AG20443 (cell line): ENCODE measurements around the gene LTV1.
"Not testable (repeated sequence)": the region's sequence is repeated elsewhere in the genome, so short reads cannot be mapped to it uniquely, and the experiment has no call there.

Experiments
- DNase-seq: peaks from one replicate; pipeline ENCODE4 v3.0.0; 2012; ENCODE audit warnings: low spot score, mixed read lengths

The LTV1 gene, protein sequence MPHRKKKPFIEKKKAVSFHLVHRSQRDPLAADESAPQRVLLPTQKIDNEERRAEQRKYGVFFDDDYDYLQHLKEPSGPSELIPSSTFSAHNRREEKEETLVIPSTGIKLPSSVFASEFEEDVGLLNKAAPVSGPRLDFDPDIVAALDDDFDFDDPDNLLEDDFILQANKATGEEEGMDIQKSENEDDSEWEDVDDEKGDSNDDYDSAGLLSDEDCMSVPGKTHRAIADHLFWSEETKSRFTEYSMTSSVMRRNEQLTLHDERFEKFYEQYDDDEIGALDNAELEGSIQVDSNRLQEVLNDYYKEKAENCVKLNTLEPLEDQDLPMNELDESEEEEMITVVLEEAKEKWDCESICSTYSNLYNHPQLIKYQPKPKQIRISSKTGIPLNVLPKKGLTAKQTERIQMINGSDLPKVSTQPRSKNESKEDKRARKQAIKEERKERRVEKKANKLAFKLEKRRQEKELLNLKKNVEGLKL

DNA sequence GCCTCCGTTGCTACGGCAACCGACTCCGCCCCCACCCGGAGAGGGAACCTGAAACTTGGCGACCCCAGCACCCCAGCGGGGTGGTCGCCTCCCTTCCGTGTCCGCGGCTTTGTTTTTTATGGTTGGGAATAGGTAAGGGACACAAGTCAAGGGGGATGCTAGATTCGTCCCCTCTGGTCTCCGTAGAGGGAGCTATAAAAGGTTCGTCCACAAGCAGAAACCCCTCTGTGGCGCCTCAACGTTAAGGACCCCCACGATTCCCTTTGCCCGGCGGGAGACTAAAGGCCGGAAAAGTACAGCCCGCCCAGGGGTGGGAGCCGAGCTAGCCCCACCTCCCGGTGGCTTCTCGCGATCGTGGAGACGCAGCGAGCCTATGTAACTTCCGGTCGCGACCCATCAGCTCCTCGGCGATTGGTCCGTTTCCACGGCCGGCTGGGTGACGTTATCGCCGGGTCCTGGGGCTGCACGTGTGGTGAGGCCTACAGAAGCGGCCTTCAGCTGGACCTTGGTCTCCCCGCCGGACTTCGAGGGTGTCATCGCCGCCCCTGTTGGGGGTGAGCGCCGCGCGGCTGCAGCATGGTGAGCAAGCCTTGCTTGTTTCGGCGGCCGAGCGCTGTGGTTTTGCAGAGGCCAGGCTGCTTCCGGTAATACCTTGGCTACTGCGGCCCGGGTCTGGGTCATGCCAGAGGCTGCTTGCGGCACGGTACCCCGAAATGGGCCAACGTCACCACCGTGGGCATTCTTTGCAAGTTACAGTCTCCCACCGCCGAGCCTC is at the start of gene LTV1:
Gene LTV1, plus strand, starts transcription at position 437 of the 775 bp plus-strand sequence. Its CDS starts 140 bp downstream, at position 577.
- DNase-seq = peak; percentile 99

DNA sequence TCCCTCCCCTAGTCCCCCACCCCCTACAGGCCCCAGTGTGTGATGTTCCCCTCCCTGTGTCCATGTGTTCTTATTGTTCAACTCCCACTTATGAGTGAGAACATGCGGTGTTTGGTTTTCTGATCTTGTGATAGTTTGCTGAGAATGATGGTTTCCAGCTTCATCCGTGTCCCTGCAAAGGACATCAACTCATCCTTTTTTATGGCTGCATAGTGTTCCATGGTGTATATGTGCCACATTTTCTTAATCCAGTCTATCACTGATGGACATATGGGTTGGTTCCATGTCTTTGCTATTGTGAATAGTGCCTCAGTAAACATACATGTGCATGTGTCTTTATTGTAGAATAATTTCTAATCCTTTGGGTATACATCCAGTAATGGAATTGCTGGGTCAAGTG is 46.6 kb upstream of the LTV1 start:
- not testable (repeated sequence) for DNase-seq

DNA sequence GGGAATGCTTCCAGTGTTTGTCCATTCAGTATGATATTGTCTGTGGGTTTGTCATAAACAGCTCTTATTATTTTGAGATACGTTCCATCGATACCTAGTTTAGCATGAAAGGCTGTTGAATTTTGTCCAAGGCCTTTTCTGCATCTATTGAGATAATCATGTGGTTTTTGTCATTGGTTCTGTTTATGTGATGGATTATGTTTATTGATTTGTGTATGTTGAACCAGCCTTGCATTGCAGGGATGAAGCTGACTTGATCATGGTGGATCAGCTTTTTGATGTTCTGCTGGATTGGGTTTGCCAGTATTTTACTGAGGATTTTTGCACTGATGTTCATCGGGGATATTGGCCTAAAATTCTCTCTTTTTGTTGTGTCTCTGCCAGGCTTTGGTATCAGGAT is 44.7 kb upstream of the LTV1 start:
- not testable (repeated sequence) for DNase-seq

DNA sequence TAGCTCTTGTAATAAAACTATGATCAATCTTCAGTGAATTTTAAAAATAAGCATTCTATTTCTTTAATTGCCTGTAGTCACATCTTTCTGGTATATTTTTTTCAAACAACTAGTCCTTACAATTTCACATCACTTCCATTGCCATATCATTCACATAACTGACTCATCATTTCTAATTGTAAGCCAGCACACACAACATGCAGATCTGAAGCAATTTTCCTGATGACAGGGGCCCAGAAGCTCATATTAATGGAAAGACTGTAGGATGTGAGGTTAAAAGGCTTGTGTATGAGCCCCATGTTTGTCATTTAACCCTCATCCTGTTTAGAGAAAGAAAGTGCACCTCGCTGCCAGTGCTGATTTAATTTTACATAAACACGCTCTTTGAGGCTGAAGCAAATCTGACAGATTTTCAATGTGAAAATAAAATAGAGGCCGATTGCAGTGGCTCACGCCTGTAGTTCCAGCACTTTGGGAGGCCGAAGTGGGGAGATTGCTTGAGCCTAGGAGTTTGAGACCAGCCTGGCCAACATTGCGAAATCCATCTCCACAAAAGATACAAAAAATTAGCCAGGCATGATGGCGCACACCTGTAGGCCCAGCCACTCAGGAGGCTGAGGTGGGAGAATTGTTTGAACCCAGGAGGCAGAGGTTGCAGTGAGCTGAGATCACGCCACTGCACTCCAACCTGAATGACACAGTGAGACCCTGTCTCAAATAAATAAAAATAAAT is 40.1 kb upstream of the LTV1 start:
- DNase-seq = peak; percentile 29

DNA sequence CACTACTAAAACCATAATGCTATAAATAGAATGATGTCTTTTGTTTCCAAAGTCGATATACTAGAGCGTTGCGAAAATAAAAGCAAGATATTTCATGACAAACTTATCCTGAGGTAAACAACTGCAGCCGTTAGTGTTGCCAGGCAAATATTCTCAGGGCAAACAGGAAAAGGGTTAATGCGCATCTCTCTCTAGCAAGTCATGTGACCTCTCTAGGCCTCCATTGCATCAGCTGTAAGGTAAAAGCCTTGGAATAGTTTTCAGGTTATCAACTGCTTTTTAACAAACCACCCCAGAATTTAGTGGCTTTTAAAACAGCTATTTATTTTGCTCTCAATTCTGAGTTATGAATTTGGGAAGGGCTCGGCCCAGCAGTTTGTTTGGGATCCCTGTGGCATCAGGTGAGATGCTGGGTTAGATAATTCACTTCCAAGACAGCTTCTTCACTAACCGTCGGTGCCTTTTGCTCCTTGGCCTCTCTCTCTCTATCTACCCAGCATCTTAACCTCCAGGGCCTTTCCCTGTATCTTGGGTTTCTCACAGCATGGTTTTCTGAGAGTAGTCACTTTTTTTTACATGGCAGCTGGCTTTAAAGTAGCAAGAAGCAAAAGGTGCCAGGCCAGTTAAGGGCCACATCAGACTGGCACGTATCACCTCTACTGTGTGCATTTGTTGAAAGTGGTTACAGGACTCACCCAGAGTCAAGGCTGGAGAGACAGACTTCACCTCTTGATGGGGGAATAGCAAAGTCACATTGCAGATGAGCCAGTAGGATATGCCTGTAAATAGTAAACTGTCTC is 39.2 kb upstream of the LTV1 start:
- DNase-seq = no peak

DNA sequence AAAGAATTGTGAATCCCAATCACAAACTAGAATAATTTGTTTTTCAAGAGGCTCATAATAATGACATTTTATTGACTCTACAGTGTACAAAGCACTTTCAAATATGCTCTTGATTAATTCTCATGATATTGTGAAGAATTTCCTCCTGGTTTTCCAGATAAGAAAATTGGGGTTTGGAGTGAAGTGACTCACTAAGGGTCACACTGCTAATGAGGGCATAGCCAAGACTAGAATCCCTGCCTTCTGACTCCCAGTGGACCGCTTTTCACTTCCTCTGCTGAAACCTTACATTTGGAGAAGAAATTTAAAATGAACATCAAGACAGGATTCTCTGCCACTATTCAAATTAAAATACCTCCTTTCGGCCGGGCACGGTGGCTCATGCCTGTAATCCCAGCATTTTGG is 38.3 kb upstream of the LTV1 start:
- DNase-seq = no peak

DNA sequence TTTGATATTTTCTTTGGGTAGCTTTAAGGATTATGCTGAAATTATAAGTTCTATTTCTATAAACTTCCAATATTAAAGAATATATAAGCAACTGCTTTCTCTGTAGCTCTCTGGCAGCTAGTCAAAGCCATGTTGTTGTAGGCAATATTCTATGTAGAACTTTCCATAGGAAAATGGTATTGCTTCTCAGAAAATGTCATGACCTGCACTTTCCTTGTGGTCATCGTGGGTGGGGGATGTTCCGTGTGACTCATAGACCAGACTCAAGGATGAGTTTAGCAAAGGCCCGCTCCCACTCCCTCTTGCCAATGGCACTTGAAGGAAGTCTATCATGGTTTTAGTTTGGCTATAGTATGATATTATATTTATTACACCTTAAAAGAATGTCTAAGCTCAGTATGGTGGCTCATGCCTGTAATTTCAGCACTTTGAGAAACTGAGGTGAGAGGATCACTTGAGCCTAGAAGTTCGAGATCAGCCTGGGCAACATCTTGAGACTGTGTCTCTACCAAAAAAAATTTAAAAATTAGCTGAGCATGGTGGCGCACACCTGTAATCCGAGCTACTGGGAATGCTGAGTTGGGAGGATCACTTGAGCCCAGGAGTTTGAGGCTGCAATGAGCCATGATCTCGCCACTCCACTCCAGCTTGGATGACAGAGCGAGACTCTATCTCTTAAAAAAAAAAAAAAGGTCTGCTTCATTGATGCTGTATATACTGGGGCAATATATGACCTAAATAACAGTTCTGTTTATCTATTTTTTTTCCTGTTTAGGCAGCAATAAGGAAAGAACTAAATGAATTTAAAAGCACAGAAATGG is 36.6 kb upstream of the LTV1 start:
- peak; percentile 37 for DNase-seq

DNA sequence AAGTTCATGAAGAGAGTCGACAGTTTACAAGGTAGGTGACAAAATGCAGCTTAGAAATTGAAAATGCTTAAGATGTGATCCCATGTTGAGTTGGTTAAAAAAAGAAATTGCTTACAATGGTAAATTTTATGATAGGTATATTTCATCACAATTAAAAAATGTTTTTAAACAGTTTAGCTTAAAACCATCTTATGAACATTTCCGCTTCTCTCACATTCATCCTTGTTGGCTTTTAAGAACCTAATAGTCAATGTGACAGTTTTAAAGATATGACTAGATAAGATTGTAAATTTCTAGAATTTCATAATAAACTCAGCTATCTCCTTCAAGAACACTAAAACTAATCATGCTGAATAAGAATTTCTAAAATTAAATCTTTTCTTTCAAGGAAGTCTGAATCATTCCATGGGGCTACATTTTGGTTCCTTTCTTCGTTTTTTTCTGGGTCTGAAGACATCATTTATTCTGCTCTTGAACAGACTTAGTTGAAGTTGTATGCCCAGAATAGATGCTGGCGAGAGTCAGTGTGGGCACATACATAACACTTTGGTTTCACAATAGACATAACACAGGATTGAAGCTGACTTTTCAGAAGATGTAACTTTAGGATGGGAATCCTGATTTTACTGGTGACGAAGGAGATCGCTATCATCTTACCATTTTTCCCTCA is 35.9 kb upstream of the LTV1 start:
- no peak for DNase-seq

DNA sequence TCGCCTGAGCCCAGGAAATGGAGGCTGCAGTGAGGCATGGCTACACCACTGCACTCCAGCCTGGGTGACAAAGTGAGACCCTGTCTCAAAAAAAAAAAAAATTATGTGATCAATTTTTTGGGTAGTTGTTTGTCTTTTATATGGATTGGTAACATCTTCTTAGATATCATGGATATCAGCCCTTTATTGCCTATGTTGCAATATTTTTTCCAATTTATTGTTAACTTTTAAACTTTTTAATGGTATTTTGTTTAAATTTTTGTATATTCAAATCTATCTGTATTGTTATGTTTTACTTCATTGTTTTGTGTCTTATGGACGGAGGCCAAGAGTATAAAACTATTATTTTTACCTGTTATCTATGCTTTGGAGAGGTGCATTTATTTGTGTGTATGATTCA is 32.4 kb upstream of the LTV1 start:
- DNase-seq = no peak

DNA sequence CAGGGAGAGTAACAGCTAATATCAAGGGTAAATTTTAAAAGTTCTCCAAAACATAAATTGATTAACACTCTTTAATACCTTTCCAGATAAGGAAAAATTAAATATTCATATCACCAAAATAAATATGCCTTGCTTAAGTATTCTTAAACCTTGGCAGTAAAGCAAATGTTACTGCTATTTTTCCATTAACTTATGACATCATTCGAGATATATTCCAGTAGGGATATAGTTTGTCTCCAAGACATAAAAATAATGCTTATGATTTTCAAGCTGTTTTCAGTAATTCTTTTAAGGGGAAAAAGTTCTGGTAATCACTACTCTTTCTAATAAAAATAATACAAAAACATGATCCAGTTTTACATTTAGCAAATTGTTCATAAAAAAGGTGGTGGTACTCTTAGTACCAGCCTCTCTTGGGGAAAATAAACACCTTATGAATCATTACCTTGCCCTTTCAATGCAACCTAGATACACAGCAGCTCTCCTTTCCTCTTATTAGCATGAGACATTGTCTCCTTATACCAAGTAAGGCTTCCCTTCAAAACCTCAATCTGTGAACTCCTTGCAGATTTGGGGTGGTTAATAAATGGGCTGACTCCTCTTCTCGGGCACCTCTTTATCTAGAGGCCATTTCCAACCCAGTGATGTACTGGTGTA is 31.5 kb upstream of the LTV1 start:
- no peak for DNase-seq

DNA sequence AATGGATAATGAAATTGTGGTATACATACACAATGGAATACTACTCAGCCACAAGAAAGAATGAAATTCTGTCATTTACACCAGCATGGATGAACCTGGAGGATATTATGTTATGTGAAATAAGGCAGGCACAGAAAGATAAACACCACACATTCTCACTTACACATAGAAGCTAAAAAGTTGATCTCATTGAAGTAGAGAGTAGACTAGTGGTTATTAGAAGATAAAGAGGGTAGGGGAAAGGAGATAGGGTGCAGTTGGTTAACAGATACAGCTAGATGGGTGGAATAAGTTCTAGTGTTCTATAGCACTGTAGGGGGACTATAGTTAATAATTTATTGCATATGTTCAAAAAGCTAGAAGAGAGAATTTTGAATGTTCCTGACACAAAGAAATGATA is 25.5 kb upstream of the LTV1 start:
- no peak for DNase-seq

DNA sequence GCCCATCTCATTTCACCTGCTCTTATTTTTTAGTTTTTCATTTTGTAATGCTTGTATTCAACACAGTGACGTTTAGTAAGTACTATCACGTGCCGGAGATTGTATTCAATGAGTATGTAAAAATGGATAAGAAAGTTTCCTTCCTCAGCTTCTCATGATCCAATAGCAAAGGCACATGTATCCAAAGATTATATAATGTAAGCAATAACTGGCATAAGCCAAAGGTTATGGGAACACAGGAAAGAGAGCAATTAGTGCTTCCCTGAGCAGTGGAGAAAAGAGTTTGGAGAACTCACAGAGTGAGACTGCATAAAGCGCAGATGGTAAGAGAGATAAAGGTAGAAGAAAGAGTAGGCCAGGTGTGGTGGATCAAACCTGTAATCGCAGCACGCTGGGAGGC is 21.8 kb upstream of the LTV1 start:
- DNase-seq = no peak

DNA sequence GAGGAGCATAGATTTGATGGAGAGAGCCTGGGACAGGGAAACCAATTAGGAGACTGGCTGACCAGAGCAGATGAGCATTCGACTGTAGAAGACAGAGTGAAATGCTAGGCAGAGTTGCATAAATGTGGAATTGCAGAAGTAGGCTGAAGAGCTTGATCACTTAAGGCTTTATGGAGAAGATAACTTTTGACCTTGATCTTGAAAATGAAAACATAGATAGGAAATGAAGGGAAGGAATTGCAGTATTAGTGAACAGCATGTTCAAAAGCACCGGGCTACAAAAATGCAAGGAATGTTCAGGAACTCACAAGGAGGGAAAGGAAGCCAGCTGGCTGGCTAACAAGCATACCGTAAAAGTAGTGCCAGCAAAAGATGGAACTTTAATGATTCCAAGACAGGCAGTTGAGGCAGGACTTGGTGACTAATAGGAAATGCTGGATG is 20.5 kb upstream of the LTV1 start:
- DNase-seq = peak; percentile 62

DNA sequence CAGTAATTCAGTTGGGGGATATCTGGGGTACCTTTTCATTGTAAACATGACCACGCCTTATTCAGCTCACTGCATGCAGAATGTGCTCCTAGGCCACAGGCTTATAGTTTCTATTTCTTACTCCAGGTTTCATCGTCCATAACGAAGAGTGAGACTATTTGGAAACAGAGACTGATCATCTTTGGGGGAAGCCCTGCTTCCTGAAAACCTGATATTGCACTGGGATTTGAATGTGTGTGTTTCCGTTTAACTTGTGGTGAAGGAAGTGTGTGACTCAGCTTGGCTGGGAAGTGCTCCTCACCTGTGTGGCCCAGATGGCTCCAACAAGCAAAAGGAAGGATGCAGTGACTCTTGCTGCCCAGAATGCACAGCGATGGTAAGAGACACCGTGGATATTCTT is 19.6 kb upstream of the LTV1 start:
- DNase-seq = no peak

DNA sequence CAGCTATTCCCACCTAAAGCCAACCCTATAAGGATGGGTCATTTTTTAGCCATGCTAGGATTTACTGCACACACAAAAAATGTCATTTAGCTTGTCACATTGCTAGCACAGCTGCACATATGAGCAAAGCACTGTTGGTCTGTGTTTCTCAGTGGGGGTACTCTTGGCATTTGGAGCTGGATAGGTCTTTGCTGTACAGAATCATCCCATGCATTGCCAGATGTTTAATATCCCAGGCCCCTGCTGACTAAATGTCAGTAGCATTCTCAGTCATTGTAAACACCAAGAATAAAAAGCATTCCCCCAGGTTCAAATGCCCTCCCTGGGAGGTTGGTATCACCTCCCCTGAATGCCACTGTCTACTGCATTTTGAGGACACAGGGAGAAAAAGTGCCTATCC is 14.6 kb upstream of the LTV1 start:
- DNase-seq = no peak

DNA sequence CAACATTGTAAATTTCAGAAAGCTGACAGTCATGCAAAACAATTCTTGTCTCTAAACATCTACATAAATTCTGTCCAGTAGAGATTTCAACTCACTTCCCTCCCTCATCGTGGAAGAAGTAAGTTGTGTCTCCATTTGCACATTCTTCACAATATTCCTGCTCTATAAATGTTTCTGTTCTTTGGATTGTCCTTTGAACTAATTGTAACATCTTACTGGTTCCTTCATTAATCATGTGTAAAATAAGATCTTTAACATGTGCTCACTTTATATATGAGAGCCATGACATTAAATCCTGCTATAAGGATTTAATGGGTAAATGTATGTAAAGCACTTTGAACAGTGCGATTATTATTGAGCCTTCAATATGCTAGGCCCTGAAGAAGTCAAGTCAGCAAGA is 7.0 kb upstream of the LTV1 start:
- DNase-seq = no peak

DNA sequence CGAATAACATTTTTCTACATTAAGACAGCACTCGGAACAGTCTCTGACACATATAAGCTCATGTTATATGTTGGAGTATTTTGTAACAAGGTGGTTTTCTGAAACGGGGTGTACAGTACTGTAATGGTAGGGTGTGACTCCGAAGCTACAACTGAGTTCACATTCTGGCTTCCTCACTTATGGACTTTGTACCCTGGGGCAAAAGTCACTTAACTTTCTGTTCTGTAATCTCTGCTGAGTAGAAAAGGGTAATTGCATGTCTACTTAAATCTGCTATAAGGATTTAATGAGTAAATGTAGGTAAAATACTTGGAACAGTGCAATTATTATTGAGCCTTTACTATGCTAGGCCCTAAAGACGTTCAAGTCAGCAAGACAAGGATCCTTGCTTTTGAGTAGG is 4.7 kb upstream of the LTV1 start:
- no peak for DNase-seq

DNA sequence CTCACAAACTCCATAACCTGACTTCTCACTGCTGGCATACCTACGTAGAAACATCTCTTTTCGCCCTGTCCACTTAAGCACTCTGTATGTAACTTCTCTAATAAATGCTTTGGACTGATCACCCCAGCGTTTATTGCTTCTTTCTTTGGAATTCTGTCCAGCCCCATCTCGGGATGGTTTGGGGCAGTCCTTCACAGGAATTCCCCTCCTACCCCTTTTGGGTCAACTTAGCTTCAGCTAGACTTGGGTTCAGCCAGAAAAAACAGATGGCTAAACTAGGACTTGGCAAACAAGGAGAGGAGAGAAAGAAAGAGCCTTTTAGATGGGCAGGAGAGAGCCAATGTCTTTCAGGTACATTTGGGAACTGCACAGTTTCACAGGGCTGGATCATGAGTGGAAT is 3.9 kb upstream of the LTV1 start:
- DNase-seq = no peak

DNA sequence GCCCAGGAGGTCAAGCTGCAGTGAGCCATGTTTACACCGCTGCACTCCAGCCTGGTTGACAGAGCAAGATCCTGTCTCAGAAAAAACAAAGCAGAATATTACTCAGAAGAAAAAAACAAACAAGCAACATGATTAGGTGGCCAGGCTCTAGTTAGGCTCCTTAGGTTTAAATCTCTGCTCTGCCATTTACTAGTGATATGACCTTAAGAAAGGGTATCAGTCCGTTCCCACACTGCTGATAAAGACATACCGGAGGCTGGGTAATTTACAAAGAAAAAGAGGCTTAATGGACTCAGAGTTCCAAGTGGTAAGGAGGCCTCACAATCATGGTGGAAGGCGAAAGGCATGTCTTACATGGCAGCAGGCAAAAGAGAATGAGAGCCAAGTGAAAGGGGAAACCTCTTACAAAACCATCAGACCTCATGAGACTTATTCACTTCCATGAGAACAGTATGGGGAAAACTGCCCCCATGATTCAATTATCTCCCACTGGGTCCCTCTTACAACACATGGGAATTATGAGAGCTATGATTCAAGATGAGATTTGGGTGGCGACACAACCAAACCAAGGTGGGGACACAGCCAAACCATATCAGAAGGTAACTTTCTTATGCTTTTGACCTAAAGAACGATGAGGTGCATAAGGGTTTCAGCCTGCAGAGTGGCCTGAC is 2.4 kb upstream of the LTV1 start:
- no peak for DNase-seq
